Glutamatergic neuron (in vitro differentiated cells): ENCODE data around the gene PAM16. TPM values are rescaled to one million over a fixed set of nuclear protein-coding genes. Genes with fewer than 3 reads are reported as not detected.

Source experiments
- DNase-seq: peaks from one replicate; pipeline ENCODE4 v3.0.0; 2022
- H3K27ac Mint-ChIP-seq: one replicate; pipeline ENCODE4 v1.8.0; 2020; ENCODE audit warnings: mild to moderate bottlenecking, mixed read lengths, inconsistent platforms; ENCODE audit not compliant: unreplicated experiment
- H3K27me3 Mint-ChIP-seq: one replicate; pipeline ENCODE4 v1.8.0; 2020; ENCODE audit warnings: mild to moderate bottlenecking, moderate library complexity, mixed read lengths, inconsistent platforms; ENCODE audit not compliant: unreplicated experiment
- H3K36me3 Mint-ChIP-seq: one replicate; pipeline ENCODE4 v1.8.0; 2020; ENCODE audit warnings: mild to moderate bottlenecking, mixed read lengths, inconsistent platforms; ENCODE audit not compliant: unreplicated experiment
- H3K4me1 Mint-ChIP-seq: one replicate; pipeline ENCODE4 v1.8.0; 2020; ENCODE audit warnings: mild to moderate bottlenecking, low read depth, mixed read lengths, inconsistent platforms; ENCODE audit not compliant: unreplicated experiment
- H3K4me3 Mint-ChIP-seq: one replicate; pipeline ENCODE4 v1.8.0; 2020; ENCODE audit warnings: mild to moderate bottlenecking, mixed read lengths, inconsistent platforms; ENCODE audit not compliant: unreplicated experiment
- H3K9me3 Mint-ChIP-seq: one replicate; pipeline ENCODE4 v1.8.0; 2020; ENCODE audit warnings: mild to moderate bottlenecking, moderate library complexity, mixed read lengths, inconsistent platforms; ENCODE audit not compliant: unreplicated experiment
- CTCF ChIP-seq: fragments of 200-600 bp; sonication (generic); IDR thresholded peaks from one replicate; pipeline ENCODE4 v1.5.0; 2021; ENCODE audit not compliant: partially characterized antibody, unreplicated experiment
- total RNA-seq: library from RNA; stranded (reverse); fragmentation: NEBNext Ultra II Directional; extraction: Animal tissue kit (Norgen Biotek cat#: 25700); gene quantifications from one replicate; pipeline ENCODE4 v1.2.1, GENCODE V29; 2021; ENCODE audit not compliant: unreplicated experiment

Gene PAM16
- total RNA-seq, 1 donor from 2014 or later, result 33.1 TPM

DNA sequence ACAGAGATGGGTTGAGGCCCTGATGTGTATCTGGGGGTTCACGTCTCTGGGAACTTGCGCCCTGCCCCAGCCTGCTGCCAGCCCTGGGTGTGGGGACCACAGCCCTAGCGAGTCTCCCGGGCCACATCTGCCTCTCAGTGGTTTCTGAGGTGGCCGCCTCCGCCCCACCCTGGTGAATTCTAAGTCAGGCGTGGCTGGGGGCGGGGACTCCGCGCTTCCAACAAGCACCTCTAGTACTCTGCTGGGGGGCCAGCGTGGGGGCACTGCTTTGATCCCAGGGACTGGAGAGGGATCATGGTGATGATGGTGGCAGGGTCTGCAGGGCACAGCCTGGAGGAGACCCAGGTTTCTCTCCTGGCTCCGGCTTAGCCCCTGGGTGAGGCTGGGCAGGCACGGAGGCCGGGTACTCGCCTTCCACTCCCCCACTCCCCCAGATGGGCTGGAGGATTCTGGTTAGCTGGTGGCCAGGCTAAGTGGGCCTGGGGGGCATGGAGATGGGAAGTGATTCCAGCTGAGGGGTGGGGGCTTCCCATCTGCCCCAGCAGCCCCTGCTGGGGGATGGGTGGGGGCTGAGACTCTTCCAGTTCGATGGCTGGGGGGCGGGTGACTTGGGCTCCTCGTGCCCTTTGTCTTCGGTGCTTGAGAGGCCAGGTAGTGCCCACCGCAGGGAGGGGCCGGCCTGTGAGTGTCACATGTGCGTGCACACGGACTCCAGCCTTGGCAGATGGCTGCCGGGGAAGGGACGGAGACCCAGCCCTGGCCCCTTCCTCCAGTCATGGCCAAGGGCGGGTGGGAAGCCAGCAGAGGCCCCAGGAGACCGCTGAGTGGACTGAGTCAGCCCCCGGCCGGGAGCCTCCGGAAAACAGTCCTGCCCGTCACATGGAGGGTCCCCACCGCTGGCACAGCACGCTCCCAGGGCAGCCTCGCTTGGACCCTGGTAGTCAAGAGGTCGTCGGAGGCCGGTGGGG lies 31.4 kb downstream of the PAM16 start:
- peaks cover 9% of the 10 kb centered on the region for H3K4me1 Mint-ChIP-seq
- peak overlapping the region; percentile 63 for H3K4me3 Mint-ChIP-seq
- H3K9me3 Mint-ChIP-seq, result peaks cover 6% of the 10 kb centered on the region
- TF ChIP-seq CTCF, result no peak
- H3K36me3 Mint-ChIP-seq, result no peaks in the 10 kb centered on the region
- peak; percentile 75 for DNase-seq
- H3K27me3 Mint-ChIP-seq, result peaks cover 3% of the 10 kb centered on the region
- no peak overlapping the region for H3K27ac Mint-ChIP-seq

- TF ChIP-seq CTCF, result no peak
- peaks cover 8% of the 10 kb centered on the region for H3K4me1 Mint-ChIP-seq
- no peak for DNase-seq
- H3K36me3 Mint-ChIP-seq, result no peaks in the 10 kb centered on the region
- H3K4me3 Mint-ChIP-seq, result no peak overlapping the region
- peaks cover 11% of the 10 kb centered on the region for H3K27me3 Mint-ChIP-seq
- H3K9me3 Mint-ChIP-seq, result peaks cover 9% of the 10 kb centered on the region
- H3K27ac Mint-ChIP-seq, result no peak overlapping the region
Observed at GRCh38 chr16:4318967-4319366, 32.2 kb downstream of the PAM16 start.

DNA sequence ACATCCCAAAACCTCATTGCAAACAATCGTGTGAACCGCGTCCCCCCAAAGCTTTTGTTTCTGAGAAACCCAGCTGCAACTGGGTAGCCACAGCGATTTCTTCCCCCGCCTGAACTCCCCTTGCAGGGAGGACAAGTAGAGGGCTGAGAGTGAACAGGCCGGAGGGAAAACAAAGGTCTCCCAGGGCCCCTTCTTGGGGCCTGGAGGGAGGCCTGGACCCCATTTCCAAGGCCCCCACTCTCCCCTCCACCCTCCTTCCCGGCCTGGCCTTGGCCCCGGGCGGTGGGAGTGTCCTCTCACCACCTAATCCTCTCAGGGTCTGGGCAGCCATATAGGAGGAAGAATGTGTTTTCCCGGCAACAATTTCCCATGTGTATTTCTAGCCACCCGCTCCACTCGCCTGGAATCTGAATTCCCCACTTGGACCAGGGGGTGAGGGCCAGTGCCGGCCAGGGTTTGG lies 32.6 kb downstream of the PAM16 start:
- peak overlapping the region; percentile 83 for H3K4me3 Mint-ChIP-seq
- no peaks in the 10 kb centered on the region for H3K36me3 Mint-ChIP-seq
- H3K9me3 Mint-ChIP-seq, result peaks cover 11% of the 10 kb centered on the region
- no peak for TF ChIP-seq CTCF
- H3K27ac Mint-ChIP-seq, result no peak overlapping the region
- H3K4me1 Mint-ChIP-seq, result peaks cover 8% of the 10 kb centered on the region
- H3K27me3 Mint-ChIP-seq, result peaks cover 11% of the 10 kb centered on the region
- DNase-seq, result no peak

DNA sequence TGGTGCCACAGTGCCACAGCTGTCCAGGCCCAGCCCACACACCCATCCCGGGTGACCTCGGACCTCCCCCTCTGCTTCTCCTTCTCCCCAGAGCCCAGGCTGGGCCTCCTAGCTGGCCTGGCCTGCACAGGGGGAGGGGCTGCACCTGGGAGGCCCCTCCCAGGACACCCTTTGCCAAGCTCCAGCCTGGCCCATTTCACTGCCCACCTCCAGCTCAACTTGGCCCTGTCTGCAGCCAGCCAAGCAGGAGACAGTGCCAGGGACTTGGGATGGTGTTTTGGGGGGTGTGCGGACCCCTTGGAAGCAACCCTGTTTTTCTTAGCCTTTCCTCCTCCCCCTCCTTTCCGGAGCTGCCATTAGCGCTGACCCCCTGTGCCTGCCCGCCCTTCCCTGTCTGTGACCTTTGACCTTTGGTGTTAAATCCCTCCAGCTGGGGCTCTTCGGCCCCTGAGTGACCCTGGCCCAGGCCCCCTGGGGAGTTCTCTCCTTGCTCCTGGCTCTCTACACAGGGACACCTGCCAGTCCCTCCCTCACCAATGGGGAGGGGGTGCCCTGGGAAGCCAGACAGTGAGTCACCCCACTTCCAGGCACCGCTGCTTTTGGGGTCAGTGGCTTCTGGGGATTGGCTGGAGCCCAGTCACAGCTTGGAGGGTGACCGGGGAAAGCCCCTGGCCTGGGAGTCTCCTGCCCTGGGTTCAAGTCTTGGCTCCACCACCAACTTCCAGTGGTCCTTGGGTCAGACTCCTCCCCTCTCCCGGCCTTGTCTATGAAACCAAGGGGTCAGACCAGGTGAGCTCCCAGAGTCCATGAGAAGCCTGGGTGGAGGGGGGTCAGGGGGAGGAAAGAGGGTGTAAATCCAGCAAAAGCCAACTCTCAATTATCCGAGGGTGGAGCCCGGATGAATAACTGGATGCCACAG lies 33.3 kb downstream of the PAM16 start:
- Mint-ChIP-seq H3K36me3 (no peaks in the 10 kb centered on the region), H3K27ac (no peak overlapping the region), H3K4me3 (peak overlapping the region; percentile 83), H3K9me3 (peaks cover 11% of the 10 kb centered on the region), H3K4me1 (peaks cover 8% of the 10 kb centered on the region), H3K27me3 (peaks cover 11% of the 10 kb centered on the region)
- TF ChIP-seq CTCF, result no peak
- peak; percentile 58 for DNase-seq
